ENCODE data around the gene CCIN.

- no peak for TF ChIP-seq RAD21 (conservative IDR thresholded peaks at IDR 0.05 in 1 of 2, IDR thresholded peaks at IDR 0.05 in 1 of 2)
- TF ChIP-seq NPAS2 (CRISPR knock-in tag; IDR thresholded peaks at IDR 0.05; ENCODE audit: borderline replicate concordance), result no peak
- no peak for TF ChIP-seq REST (IDR thresholded peaks at IDR 0.05)
- no peak for TF ChIP-seq POLR2A (IDR thresholded peaks at IDR 0.05; ENCODE audit: low read length)
- TF ChIP-seq, protein P1, sequence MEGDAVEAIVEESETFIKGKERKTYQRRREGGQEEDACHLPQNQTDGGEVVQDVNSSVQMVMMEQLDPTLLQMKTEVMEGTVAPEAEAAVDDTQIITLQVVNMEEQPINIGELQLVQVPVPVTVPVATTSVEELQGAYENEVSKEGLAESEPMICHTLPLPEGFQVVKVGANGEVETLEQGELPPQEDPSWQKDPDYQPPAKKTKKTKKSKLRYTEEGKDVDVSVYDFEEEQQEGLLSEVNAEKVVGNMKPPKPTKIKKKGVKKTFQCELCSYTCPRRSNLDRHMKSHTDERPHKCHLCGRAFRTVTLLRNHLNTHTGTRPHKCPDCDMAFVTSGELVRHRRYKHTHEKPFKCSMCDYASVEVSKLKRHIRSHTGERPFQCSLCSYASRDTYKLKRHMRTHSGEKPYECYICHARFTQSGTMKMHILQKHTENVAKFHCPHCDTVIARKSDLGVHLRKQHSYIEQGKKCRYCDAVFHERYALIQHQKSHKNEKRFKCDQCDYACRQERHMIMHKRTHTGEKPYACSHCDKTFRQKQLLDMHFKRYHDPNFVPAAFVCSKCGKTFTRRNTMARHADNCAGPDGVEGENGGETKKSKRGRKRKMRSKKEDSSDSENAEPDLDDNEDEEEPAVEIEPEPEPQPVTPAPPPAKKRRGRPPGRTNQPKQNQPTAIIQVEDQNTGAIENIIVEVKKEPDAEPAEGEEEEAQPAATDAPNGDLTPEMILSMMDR (IDR thresholded peaks at IDR 0.05), result no peak
- TF ChIP-seq, protein P2, sequence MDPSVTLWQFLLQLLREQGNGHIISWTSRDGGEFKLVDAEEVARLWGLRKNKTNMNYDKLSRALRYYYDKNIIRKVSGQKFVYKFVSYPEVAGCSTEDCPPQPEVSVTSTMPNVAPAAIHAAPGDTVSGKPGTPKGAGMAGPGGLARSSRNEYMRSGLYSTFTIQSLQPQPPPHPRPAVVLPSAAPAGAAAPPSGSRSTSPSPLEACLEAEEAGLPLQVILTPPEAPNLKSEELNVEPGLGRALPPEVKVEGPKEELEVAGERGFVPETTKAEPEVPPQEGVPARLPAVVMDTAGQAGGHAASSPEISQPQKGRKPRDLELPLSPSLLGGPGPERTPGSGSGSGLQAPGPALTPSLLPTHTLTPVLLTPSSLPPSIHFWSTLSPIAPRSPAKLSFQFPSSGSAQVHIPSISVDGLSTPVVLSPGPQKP (IDR thresholded peaks at IDR 0.05; ENCODE audit: low read depth, low read length), result no peak
- no peak for TF ChIP-seq EP300 (IDR thresholded peaks at IDR 0.05)
- TF ChIP-seq CEBPB (IDR thresholded peaks at IDR 0.05), result no peak
Measured at GRCh38 chr9:36152741-36153438, 16.3 kb upstream of the CCIN start.
